Stimulated activated CD4-positive, alpha-beta T cell treated with anti-CD3 and anti-CD28 coated beads, Interleukin-4, amount 100 ng/mL, for 48 hours (primary cell): Measurements from ENCODE around the gene RNF111.
"Not testable (repeated sequence)": the region's sequence is repeated elsewhere in the genome, so short reads cannot be mapped to it uniquely, and the experiment has no call there.

Source experiments
- DNase-seq, 2 donors: peaks; one replicate each; pipeline ENCODE4 v3.0.0-alpha.2; 2020; ENCODE audit warnings: low read depth in 2 of 2

The RNF111 gene

GRCh38 chr15:59000251-59000650 lies 12.8 kb downstream of the RNF111 start:
- DNase-seq: not testable (repeated sequence)

GRCh38 chr15:59001946-59002345 lies 14.5 kb downstream of the RNF111 start:
- DNase-seq: no peak

GRCh38 chr15:59002418-59002859 lies 15.0 kb downstream of the RNF111 start:
- no peak for DNase-seq

GRCh38 chr15:59005579-59005978 lies 18.1 kb downstream of the RNF111 start:
- DNase-seq: no peak

GRCh38 chr15:59008086-59008485 lies 20.6 kb downstream of the RNF111 start:
- no peak for DNase-seq

- no peak for DNase-seq
Measured at GRCh38 chr15:59011262-59011952, 23.9 kb downstream of the RNF111 start.

- DNase-seq: no peak
Measured at GRCh38 chr15:59013246-59013873, 25.9 kb downstream of the RNF111 start.

GRCh38 chr15:59014068-59014467 lies 26.6 kb downstream of the RNF111 start:
- DNase-seq: no peak

GRCh38 chr15:59017449-59017848 lies 30.0 kb downstream of the RNF111 start:
- DNase-seq: no peak

GRCh38 chr15:59018833-59019232 lies 31.4 kb downstream of the RNF111 start:
- DNase-seq: no peak

GRCh38 chr15:59020322-59020721 lies 32.9 kb downstream of the RNF111 start:
- no peak for DNase-seq

- no peak for DNase-seq
Measured at GRCh38 chr15:59022188-59022587, 34.7 kb downstream of the RNF111 start.

- DNase-seq: no peak
Measured at GRCh38 chr15:59026207-59026606, 38.7 kb downstream of the RNF111 start.

- no peak for DNase-seq
Measured at GRCh38 chr15:59028387-59028955, 41.0 kb downstream of the RNF111 start.

- DNase-seq: no peak
Measured at GRCh38 chr15:59029554-59029953, 42.1 kb downstream of the RNF111 start.

GRCh38 chr15:59035201-59035600 lies 47.7 kb downstream of the RNF111 start:
- DNase-seq: no peak

- DNase-seq: no peak
Measured at GRCh38 chr15:59039225-59039624, 51.8 kb downstream of the RNF111 start.

- no peak for DNase-seq
Measured at GRCh38 chr15:59042041-59042440, 54.6 kb downstream of the RNF111 start.

GRCh38 chr15:59048897-59049296 lies 61.4 kb downstream of the RNF111 start:
- no peak for DNase-seq

GRCh38 chr15:59051873-59052861 lies 64.7 kb downstream of the RNF111 start:
- no peak for DNase-seq

- no peak for DNase-seq
Measured at GRCh38 chr15:59052915-59053407, 65.5 kb downstream of the RNF111 start.

GRCh38 chr15:59053482-59053881 lies 66.0 kb downstream of the RNF111 start:
- no peak for DNase-seq
